Fibroblast of skin of abdomen (primary cell): ENCODE measurements around the gene SCAF8.

Experiments used
- DNase-seq: peaks from one replicate; pipeline ENCODE4 v3.0.0-alpha.2; 2013

SCAF8 gene

GRCh38 chr6:154841109-154841508, 107.9 kb downstream of the SCAF8 start:
- no peak for DNase-seq

GRCh38 chr6:154842833-154843232, 109.6 kb downstream of the SCAF8 start:
- no peak for DNase-seq

DNA sequence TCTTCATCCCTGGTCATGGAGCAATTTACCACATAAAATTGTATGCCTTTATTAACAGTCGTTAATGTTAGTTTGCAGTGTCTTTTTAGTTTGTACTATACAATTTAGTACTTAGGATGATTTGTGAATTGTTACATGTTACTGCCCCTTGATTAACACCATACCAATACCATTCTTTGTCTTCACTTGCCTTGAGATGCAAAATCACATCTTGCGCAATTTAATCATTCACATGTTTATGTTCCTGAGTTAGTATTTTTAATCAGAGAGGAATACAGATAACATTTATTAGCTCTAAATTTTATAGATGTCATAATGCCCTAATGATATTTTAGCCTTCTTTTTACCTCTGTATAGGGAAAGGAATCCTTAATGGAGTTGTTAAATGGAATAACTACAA, 114.1 kb downstream of the SCAF8 start:
- no peak for DNase-seq

DNA sequence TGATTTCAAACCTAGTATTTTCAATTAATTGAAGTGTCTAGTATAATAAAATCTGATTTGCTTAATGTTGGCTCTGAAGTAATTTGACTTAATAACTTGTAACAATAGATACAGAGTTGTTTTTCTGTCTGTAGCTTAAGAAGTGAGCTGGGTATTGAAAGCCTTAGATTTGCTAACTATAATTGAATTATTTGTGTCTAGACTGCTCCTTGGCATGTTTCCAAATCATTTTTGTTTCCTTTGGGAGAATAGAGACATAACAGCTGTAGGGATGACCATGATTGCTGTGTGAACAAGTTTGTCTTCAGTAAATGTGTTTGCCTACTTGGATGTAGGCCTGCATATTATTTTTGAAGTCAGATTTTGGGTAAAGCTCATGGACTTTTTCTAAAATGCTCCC, 115.4 kb downstream of the SCAF8 start:
- peak; percentile 9 for DNase-seq

DNA sequence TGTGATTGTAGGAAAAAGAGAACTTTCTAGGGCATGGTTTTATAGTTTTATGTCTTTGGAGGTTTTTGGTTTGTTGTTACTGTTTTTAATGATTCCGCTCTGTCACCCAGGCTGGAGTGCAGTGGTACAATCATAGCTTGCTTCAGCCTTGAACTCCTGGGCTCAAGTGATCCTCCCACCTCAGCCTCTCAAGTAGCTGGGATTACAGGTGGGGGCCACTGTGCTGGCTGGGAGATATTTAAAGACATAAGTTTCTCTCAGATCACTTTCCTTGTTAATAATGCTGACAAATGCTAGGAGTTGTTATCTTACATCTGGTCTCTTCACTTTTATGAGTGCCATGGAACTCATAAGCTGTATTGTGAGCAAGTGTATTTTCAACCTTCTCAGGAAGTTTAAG, 116.3 kb downstream of the SCAF8 start:
- no peak for DNase-seq

DNA sequence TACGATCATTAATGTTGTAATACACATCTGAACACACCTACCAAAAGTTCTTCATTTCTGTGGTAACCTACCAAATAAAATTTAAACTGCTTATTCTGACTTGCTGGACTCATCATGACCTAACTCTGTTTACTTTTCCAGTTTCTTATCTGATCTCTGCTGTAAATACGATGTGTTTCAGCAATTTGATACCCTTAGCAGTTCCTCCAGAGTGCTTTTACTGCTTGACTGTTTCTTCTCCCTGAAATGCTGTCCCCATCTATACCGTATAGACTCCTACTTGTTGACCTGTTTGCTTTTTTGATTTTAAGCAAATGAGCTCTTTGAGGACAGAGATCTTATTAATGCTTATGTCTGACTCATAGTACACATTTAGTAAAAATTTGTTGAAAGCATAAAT, 119.5 kb downstream of the SCAF8 start:
- DNase-seq = no peak

GRCh38 chr6:154857529-154857928, 124.3 kb downstream of the SCAF8 start:
- DNase-seq = no peak

DNA sequence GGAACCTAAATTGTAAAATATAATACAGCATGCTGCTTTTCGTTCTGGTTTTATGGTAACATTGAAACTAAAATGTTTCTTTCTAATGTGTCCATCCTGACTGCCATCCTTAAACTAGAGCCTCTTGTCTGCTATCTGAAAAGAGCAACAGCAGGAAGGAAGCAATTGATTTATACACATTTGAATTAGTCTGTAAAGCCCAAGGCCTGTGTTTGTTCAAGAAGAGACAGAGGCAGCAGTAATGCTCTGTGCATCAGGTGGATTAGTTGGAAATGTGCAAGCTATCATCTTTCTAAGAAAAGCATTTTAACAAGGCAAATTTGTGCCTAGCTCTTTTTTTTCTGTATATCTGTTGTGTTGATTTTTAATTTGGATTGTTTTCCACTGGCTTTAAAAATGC, 128.6 kb downstream of the SCAF8 start:
- no peak for DNase-seq

- no peak for DNase-seq
Observed at GRCh38 chr6:154862536-154862935, 129.3 kb downstream of the SCAF8 start.

- DNase-seq = no peak
Observed at GRCh38 chr6:154864066-154864430, 130.8 kb downstream of the SCAF8 start.

DNA sequence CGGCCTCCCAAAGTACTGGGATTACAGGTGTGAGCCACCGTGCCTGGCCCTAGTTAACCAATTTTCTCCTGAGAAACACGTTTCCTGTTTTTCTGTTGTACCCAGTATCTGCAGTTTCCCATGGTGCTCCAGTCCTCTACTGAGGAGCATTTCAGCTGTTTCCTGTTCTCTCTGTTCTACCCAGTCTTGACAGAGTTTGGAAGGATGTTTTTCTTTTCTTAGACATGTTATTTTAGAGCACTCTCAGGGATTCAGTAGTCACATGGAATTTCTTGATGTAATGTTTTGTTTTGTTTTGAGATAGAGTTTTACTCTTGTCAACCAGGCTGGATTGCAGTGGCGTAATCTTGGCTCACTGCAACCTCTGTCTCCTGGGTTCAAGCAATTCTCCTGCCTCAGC, 132.1 kb downstream of the SCAF8 start:
- no peak for DNase-seq

GRCh38 chr6:154868143-154868594, 135.0 kb downstream of the SCAF8 start:
- DNase-seq = peak; percentile 65

GRCh38 chr6:154872542-154873114, 139.4 kb downstream of the SCAF8 start:
- DNase-seq = no peak

- DNase-seq = no peak
Observed at GRCh38 chr6:154873546-154873945, 140.3 kb downstream of the SCAF8 start.

- no peak for DNase-seq
Observed at GRCh38 chr6:154874773-154875592, 141.8 kb downstream of the SCAF8 start.

DNA sequence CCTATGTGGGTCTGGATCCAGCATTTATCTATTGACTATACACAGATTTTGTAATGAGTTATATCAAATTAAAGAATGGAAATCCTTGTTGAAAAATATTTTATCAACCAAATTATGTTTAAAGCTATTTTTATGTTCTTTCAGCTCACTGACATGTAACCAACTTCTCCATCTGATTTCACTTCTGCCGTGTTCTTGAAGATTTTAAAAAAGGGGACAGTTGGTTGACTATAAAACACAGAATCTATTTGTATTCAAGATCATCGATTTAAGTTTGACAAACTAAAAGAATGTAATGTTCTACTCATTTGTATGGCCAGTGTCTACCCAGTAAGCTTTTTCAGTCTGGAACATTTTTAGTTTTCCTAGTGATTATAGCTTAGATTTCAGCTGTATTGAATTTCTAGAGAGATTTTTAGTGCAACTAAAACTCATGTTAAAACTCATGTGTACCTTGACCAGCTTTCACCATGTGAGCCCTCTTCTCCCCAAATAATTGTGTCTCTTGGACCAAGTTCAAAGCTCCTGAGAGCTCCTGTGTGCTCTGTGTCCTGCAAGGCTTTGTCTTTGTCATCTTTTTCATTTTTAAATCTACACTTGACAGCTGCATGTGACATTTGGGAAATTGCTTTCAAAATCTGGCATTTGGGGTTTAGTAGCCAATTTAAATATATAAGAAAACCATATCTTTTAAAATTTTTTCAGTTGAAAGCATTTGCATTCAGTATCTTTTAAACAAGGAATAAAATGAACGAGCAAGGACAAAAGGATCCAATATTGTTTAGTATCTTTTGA, 143.5 kb downstream of the SCAF8 start:
- DNase-seq = no peak

DNA sequence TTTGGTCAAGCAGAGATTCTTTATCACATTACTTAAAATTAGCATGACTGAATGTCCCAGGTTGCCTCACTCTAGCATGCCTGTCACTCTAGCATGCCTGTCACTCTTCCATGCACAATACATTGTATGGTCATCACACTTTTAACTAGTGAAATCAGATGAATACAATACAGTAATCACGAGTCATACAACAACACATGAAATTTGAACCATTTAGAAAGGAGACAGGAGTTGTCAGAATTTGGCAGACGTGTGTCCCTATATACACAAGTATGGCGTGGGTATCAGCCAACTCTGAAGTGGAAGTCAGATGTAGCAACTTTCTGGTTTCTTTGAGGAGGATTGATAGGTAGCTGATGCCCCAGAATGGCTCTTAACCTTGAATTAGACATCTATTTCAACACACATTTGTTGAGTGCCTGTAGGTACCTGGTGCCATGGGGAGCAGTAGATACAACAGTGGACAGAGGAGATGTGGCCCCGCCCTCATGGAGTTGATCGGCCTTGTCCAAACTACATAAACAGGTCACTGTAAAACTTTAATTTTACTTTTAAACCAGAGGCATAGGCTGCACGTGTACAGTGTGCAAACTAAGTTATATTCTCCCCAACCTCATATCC, 145.8 kb downstream of the SCAF8 start:
- DNase-seq = peak; percentile 48

GRCh38 chr6:154882107-154882506, 148.9 kb downstream of the SCAF8 start:
- DNase-seq = no peak
